Fibroblast of skin of abdomen (primary cell): Measurements from ENCODE around the gene ZC3H7B.
A peak's percentile ranks its signal among the peaks of the same experiment; 100 is the strongest.
"Not testable (repeated sequence)": the region's sequence is repeated elsewhere in the genome, so short reads cannot be mapped to it uniquely, and the experiment has no call there.

Source experiments
- DNase-seq: peaks from one replicate; pipeline ENCODE4 v3.0.0-alpha.2; 2013

The ZC3H7B gene

DNA sequence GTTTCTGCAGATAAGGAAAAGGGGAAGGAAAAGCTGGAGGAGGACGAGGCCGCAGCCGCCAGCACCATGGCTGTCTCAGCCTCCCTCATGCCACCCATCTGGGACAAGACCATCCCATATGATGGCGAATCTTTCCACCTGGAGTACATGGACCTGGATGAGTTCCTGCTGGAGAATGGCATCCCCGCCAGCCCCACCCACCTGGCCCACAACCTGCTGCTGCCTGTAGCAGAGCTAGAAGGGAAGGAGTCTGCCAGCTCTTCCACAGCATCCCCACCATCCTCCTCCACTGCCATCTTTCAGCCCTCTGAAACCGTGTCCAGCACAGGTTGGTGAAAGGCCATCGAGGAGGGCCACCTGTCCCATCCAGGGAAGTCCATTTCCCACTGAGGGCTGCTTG, 86.0 kb downstream of the ZC3H7B start:
- no peak for DNase-seq

DNA sequence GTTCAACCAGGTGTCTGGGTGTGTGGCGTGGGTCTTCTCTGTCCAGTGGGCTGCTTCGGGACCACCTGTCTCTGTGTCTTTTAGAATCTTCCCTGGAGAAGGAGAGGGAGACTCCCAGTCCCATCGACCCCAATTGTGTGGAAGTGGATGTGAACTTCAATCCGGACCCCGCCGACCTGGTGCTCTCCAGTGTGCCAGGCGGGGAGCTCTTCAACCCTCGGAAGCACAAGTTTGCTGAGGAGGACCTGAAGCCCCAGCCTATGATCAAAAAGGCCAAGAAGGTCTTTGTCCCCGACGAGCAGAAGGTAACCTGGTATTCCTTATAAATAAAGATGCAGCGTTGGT, 92.7 kb downstream of the ZC3H7B start:
- no peak for DNase-seq

DNA sequence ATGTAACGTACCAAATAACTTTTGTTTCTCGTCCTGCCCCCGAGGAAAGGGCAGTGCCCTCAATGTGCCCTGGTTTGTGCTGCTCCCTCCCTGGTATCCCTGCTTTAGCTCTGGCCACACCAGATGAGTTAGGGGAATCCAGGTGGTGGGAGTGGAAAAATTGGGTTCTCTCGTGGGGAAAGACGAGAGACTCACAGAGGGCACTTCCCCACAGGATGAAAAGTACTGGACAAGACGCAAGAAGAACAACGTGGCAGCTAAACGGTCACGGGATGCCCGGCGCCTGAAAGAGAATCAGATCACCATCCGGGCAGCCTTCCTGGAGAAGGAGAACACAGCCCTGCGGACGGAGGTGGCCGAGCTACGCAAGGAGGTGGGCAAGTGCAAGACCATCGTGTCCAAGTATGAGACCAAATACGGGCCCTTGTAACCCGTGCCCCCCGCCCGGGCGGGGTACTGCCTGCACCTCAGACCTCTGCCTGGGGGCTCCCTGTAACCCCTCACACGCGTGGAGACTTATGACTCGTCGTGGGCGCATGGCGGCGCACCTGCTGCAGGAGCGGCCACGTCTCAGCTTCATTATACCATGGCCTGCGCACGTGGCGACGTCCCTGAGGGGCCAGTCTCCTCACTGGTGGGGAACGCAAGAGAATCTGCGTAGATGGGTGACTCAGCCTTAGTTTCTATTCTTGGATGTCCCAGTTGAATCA, 94.4 kb downstream of the ZC3H7B start:
- no peak for DNase-seq

DNA sequence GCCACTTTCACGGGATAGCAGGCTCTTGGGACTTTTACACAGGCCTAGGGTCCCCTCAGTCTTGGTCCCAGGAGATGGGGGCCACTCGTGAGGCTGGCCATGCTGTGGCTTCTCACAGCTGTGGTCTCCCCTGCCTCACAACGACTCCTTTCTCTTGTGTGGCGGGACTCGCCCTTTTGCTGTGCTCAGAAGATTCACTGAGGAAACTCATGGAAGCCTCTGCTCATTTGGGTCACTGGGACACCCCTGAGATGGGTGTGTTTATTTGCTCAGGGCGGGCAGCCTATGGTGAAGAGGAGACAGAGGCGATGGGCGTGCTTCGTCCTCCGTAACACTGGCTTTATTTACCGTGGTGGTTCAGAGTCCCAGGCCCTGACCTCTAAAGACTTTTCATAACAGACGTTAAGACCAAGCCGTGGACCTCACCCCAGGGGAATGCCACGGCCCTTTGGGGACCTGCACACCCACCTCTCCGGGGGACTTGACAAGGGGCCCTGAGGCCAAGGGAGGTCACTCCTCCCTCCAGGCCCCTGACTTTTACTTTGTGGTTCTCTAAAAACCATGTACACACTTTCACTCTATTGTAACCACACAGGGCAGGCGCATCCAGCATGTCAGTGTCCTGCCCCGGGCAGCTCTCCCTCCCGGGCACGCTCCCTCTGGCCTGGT, 96.0 kb downstream of the ZC3H7B start:
- no peak for DNase-seq

DNA sequence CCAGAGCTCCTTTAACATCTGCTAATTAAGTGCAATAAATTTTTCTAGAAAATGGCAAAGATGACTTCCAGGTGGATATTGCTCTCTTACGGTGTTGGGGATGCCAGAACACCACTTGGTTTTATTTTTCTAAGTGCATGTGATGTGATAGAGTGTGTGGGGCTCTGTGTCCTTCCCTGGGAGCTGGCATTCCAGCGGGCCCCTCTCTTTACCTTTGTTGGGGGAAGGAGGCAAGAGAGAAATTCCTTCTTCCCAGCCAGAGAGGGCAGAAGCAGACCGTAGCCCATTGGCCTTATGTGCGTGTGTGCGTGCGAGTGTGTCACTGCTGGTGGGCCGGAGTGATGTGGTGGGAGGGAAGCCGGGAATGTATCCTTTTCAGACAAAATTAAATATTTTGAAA, 97.6 kb downstream of the ZC3H7B start:
- peak; percentile 23 for DNase-seq

DNA sequence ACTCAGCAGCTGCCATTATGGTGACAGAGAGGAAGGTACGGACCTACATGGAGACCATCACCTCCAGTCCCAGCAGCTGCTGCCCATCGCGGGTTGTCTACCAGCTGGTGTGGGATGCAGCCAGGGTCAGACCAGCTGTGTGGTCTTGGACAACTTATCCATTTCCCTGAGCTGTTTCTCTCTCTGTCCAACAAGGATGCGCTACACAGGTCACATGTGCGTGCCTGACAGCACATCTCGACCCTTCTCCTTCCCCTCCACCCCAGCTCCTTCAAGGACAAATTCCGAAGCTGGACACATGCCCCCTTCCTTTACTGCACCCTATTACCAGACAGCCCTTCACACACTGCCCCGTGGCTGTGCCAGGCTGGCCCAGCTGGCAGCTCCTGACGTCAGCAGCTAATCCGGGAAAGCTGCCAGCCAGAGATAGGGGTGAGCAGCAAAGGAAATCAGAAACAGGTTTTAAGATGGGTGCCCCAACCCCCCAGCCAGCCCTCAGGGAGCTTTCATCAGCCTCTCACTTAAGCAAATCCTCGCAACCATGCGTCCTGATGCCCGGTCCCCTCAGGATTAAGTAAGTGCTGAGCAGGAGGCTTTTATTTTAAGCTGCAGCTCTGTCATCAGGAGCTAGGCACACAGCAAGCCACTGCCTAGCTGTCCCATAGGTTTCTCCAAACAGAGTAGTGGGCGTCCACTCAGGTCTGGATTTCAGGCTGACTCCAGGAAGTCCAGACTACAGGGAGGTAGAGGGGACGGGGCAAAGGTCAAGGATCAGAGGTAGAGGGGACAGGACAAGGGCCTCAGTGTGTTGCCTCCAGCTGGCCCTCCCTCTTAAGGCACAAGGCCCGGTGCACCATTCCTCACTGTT, 100.7 kb downstream of the ZC3H7B start:
- peak; percentile 81 for DNase-seq

DNA sequence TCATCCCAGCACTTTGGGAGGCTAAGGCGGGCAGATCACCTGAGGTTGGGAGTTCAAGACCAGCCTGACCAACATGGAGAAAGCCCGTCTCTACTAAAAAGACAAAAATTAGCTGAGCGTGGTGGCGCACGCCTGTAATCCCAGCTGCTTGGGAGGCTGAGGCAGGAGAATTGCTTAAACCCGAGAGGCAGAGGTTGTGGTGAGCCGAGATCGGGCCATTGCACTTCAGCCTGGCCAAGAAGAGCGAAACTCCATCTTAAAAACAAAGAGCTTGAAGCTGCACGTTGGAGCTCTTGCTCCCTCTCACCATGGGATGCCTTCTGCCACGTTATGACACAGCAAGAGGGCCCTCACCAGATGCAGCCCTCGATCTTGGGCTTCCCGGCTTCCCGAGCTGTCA, 101.5 kb downstream of the ZC3H7B start:
- DNase-seq = not testable (repeated sequence)

DNA sequence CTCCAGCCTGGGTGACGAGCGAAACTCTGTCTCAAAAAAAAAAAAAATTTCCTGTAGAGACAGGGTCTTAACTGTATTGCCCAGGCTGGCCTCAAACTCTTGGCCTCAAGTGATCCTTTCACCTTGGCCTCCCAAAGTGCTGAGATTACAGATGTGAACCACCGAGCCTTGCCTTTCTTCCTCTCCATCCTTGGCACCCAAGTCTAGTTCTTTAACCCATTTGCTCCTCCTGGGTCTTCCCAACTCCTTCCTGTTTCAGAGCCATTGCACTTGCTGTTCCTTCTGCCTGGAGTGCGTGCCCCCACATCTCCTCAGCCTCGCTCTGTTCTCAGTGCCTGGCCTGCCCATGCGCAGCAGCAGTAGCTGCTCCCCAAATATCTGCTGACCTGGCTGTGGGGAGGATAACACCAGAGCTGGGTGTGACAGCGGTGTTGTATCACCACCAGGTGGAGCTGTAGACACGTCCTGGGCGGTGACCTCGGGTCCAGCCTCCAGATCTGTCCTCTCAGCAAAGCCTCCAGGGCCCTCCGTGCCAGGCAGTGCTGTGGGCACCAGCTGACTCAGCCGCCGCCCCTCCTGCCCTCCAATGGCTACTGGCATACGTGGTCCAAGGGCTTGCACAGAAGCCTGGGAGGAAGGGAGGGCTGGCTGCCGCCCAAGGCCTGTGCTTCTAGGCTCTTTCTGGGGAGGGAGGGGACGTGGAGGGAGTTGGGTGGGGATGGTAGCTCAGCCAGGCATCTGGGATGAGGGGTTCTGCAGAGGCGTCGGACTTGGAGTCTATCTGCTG, 102.4 kb downstream of the ZC3H7B start:
- peak; percentile 76 for DNase-seq

DNA sequence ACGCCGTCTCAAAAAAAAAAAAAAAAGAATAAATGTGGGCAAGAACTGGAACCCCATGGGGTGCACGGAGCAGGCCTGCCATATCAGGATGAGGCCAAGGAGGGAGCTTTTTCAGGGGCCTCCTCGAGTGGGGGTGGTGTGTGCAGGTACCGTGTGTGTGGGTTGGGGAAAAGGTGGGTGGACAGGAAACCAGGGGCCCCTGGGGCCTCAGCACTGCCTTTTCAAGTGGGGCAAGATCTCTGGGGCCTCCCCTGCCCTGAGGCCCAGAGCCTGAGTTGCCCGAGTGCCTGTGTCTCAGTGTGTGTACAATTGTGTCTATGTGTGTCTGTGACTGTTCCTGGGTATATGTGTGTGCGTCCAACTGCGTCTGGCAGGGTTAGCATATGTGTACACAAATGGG, 104.3 kb downstream of the ZC3H7B start:
- DNase-seq = no peak

DNA sequence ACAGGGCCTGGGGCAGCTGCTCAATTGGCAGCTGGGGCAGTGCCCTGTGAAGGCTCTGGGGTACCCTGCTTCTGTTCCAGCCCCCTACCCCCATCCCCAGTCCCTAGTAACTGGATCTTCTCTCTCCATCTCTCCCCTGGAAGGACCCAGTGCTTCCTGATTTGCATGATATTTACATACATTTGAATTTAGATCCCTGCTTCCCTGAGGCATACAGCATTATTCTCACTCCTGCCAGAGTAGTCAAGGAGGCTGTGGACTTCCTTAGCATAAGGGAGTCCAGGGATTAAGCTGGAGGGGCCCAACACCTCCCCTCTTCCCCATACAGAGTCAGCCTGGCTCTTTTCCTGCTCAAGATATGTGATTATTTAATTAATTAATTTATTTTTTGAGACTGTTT, 105.1 kb downstream of the ZC3H7B start:
- no peak for DNase-seq

DNA sequence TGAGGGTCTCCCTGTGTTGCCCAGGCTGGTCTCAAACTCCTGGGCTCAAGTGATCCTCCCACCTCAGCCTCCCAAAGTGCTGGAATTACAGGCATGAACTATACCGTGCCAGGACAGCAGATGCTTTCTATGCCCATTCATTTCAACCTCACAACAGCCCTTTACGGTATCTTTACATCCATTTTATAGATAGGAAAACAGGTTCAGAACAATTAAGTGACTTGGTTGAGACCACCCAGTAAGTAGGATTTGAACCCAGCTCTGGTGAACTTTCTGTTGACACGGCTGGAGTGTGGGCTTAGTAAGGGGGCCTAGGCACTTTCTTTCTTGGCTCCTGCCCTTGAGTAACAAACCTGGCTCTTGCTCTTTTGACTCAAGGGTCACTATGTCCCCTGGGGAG, 106.1 kb downstream of the ZC3H7B start:
- no peak for DNase-seq

DNA sequence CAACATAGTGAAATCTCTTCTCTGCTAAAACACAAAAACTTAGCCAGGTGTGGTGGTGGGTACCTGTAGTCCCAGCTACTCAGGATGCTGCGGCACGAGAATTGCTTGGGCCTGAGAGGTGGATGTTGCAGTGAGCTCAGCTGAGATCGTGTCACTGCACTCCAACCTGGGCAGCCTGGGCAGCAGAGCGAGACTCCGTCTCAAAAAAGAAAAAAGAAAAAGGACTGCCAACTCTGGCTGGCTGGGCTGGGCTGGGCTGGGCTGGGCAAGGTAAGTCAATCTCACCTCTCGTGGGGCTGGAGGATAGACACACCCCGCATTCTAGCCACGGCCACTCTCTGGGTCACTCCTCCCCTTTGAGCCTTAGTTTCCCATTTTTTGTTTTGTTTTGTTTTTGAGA, 107.3 kb downstream of the ZC3H7B start:
- no peak for DNase-seq
